DND-41 (cell line): ENCODE measurements around the gene DTWD2.
"Not testable (repeated sequence)": the region's sequence is repeated elsewhere in the genome, so short reads cannot be mapped to it uniquely, and the experiment has no call there.

ENCODE experiments used
- ATAC-seq: fragments of 200-7000 bp; cut with Tn5 transposase; 3 replicates; pipeline ENCODE4 v1.9.1; 2021; ENCODE audit warnings: low read depth; ENCODE audit not compliant: insufficient read depth
- DNase-seq: peaks from one replicate; pipeline ENCODE4 v3.0.0-alpha.2; 2020
- H2AFZ ChIP-seq: 2 replicates; pipeline ENCODE4 v1.6.0; 2012; ENCODE audit warnings: low read depth, low read length
- H3K27ac ChIP-seq: 2 replicates; pipeline ENCODE4 v1.5.1; 2012; ENCODE audit warnings: low read length, inconsistent platforms
- H3K27me3 ChIP-seq: fragments of 200-600 bp; sonication (generic); 2 replicates; pipeline ENCODE4 v1.6.0; 2012; ENCODE audit warnings: low read length, mild to moderate bottlenecking, inconsistent platforms; ENCODE audit not compliant: insufficient read depth, poor library complexity
- H3K36me3 ChIP-seq: 2 replicates; pipeline ENCODE4 v1.5.1; 2012; ENCODE audit warnings: low read length, inconsistent platforms; ENCODE audit not compliant: insufficient read depth
- H3K4me1 ChIP-seq: 2 replicates; pipeline ENCODE4 v1.5.1; 2012; ENCODE audit warnings: mild to moderate bottlenecking, low read length; ENCODE audit not compliant: insufficient read depth
- H3K4me2 ChIP-seq: 2 replicates; pipeline ENCODE4 v1.6.0; 2012; ENCODE audit warnings: mild to moderate bottlenecking, moderate library complexity, low read length, inconsistent platforms; ENCODE audit not compliant: insufficient read depth
- H3K4me3 ChIP-seq, 2 experiments: fragments of 200-600 bp in 1 of 2; shearing (Covaris generic) in 1 of 2; 2 replicates each; pipeline ENCODE4 v1.5.1; 2012 to 2016; ENCODE audit warnings: inconsistent platforms in 2 of 2, low read length in 2 of 2, mild to moderate bottlenecking in 2 of 2, low read depth in 1 of 2, moderate library complexity in 1 of 2
- H3K79me2 ChIP-seq: 2 replicates; pipeline ENCODE4 v1.6.0; 2012; ENCODE audit warnings: low read length, inconsistent platforms; ENCODE audit not compliant: insufficient read depth
- H3K9ac ChIP-seq: 2 replicates; pipeline ENCODE4 v1.6.0; 2012; ENCODE audit warnings: low read depth, mild to moderate bottlenecking, inconsistent platforms, low read length, moderate library complexity
- H3K9me3 ChIP-seq: 2 replicates; pipeline ENCODE4 v1.5.1; 2012; ENCODE audit warnings: low read length, moderate library complexity, mild to moderate bottlenecking, inconsistent platforms; ENCODE audit not compliant: insufficient read depth, severe bottlenecking
- H4K20me1 ChIP-seq: 2 replicates; pipeline ENCODE4 v1.6.0; 2012; ENCODE audit warnings: low read length; ENCODE audit not compliant: insufficient read depth
- CTCF ChIP-seq: IDR thresholded peaks from 2 replicates; pipeline ENCODE4 v1.5.1; 2012; ENCODE audit warnings: borderline replicate concordance, low read length, moderate library complexity, mild to moderate bottlenecking; ENCODE audit not compliant: poor library complexity, severe bottlenecking; ENCODE audit errors: extremely low read depth
- EZH2 ChIP-seq: IDR thresholded peaks from 3 replicates; pipeline ENCODE4 v1.6.1; 2012; ENCODE audit warnings: borderline replicate concordance, low read depth, mild to moderate bottlenecking, moderate library complexity, low read length, inconsistent platforms; ENCODE audit not compliant: severe bottlenecking

DTWD2 gene

DNA sequence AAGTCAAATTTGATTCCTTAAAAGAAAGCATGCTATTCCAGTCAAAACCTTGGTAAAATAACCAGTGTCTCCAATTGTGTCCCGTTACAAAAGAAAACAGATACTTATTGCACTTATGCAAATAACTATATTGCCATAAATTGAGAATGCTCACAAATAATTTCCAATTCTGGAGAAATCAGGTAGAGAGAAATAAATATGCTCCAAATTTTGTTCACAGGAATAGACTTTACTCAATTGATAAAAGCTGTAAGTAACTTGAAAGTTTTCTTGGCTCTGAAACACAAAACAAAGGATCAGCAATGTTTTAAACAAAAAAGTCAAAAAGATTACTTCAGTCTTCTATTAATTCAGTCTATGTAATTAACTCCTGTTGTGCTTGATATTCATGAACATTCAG, 7.8 kb upstream of the DTWD2 start:
- Histone ChIP-seq H3K79me2 (no peaks in the 10 kb centered on the region), H3K4me2 (no peak overlapping the region), H3K9me3 (peaks cover 30% of the 10 kb centered on the region), H2AFZ (no peak overlapping the region), H3K27me3 (no peaks in the 10 kb centered on the region), H3K9ac (no peak overlapping the region), H3K36me3 (no peaks in the 10 kb centered on the region), H3K4me1 (no peaks in the 10 kb centered on the region), H3K27ac (no peak overlapping the region), H3K4me3 (no peak overlapping the region), H4K20me1 (no peaks in the 10 kb centered on the region)
- DNase-seq (no peak), ATAC-seq (no peak)
- TF ChIP-seq CTCF (no peak), EZH2 (no peak)

DNA sequence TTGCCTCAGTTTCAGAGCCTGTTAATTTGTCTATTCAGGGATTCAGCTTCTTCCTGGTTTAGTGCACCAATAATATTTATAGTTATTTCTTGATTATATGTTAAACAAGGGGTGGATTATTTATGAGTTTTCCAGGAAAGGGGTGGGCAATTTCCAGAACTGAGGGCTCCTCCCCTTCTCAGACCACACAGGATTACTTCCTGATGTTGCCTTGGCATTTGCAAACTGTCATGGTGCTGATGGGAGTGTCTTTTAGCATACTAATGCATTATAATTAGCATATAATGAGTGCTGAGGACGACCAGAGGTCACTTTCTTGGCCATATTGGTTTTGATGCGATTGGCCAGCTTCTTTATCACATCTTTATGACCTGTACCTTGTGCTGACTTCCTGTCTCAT, 6.2 kb upstream of the DTWD2 start:
- TF ChIP-seq EZH2 = no peak
- no peak for TF ChIP-seq CTCF

GRCh38 chr5:118993118-118993517, 4.8 kb upstream of the DTWD2 start:
- H3K9ac ChIP-seq, H3K27me3 ChIP-seq, H3K4me3 ChIP-seq, ATAC-seq, H3K79me2 ChIP-seq, H3K4me2 ChIP-seq, H3K36me3 ChIP-seq, H3K27ac ChIP-seq, H2AFZ ChIP-seq, H4K20me1 ChIP-seq, DNase-seq: not testable (repeated sequence)
- peaks cover 24% of the 10 kb centered on the region for H3K9me3 ChIP-seq
- H3K4me1 ChIP-seq = peaks cover 14% of the 10 kb centered on the region

More for the DNA sequence above, 6.2 kb upstream of the DTWD2 start:
- Histone ChIP-seq H3K4me1 (0 out of 2 replicates have a peak, but pooled peaks cover 2% of the 10 kb centered on the region), H2AFZ (no peak overlapping the region), H3K36me3 (no peaks in the 10 kb centered on the region), H3K9me3 (peaks cover 24% of the 10 kb centered on the region), H3K4me3 (no peak overlapping the region), H3K79me2 (no peaks in the 10 kb centered on the region), H3K27me3 (no peaks in the 10 kb centered on the region), H3K27ac (no peak overlapping the region), H3K4me2 (no peak overlapping the region), H4K20me1 (no peaks in the 10 kb centered on the region), H3K9ac (no peak overlapping the region)
- DNase-seq (no peak), ATAC-seq (no peak)

GRCh38 chr5:118992055-118992454, 3.7 kb upstream of the DTWD2 start:
- not testable (repeated sequence) for H2AFZ ChIP-seq, H3K27me3 ChIP-seq, ATAC-seq, H3K27ac ChIP-seq, DNase-seq, H3K79me2 ChIP-seq, H3K36me3 ChIP-seq, H4K20me1 ChIP-seq, H3K4me3 ChIP-seq, H3K9ac ChIP-seq, H3K4me2 ChIP-seq
- peaks cover 22% of the 10 kb centered on the region for H3K9me3 ChIP-seq
- peaks cover 23% of the 10 kb centered on the region for H3K4me1 ChIP-seq
